Gastrocnemius medialis (tissue), 4 donors: Measurements from ENCODE around the gene SPOCD1.
A peak's percentile ranks its signal among the peaks of the same experiment; 100 is the strongest.

Source experiments
- POLR2A ChIP-seq, 2 donors: fragments of 450-650 bp; IDR thresholded peaks; one replicate each; pipeline ENCODE4 v1.6.1; 2017; ENCODE audit warnings: antibody characterized with exemption in 2 of 2, mild to moderate bottlenecking in 2 of 2, moderate library complexity in 2 of 2
- TF ChIP-seq, protein P1 (sequence below), 5 experiments: fragments of 450-650 bp in 3 of 5; fragments of 200-600 bp in 2 of 5; sonication (generic) in 2 of 5; IDR thresholded peaks in 4 of 5; conservative IDR thresholded peaks in 1 of 5; 1 replicate in 4 of 5; 2 replicates in 1 of 5; pipeline ENCODE4 v1.5.1; 2016 to 2019; ENCODE audit warnings: antibody characterized with exemption in 5 of 5, mild to moderate bottlenecking in 3 of 5, moderate library complexity in 3 of 5

GRCh38 chr1:31764312-31765040 lies 51.3 kb downstream of the SPOCD1 start, which contains the start of gene ADGRB2:
- TF ChIP-seq, protein P1, sequence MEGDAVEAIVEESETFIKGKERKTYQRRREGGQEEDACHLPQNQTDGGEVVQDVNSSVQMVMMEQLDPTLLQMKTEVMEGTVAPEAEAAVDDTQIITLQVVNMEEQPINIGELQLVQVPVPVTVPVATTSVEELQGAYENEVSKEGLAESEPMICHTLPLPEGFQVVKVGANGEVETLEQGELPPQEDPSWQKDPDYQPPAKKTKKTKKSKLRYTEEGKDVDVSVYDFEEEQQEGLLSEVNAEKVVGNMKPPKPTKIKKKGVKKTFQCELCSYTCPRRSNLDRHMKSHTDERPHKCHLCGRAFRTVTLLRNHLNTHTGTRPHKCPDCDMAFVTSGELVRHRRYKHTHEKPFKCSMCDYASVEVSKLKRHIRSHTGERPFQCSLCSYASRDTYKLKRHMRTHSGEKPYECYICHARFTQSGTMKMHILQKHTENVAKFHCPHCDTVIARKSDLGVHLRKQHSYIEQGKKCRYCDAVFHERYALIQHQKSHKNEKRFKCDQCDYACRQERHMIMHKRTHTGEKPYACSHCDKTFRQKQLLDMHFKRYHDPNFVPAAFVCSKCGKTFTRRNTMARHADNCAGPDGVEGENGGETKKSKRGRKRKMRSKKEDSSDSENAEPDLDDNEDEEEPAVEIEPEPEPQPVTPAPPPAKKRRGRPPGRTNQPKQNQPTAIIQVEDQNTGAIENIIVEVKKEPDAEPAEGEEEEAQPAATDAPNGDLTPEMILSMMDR (IDR thresholded peaks at IDR 0.05 in 4 of 5, conservative IDR thresholded peaks at IDR 0.05 in 1 of 5) = peak in 1 of 5 experiments; percentile 7
- no peak for TF ChIP-seq POLR2A (IDR thresholded peaks at IDR 0.05)
